Measurements from ENCODE around the gene C4orf50. TPM values are rescaled to one million over a fixed set of nuclear protein-coding genes. Genes with fewer than 3 reads are reported as not detected.

Gene C4orf50
- polyA plus RNA-seq, 2 donors = under 0.01 to 0.02 TPM

GRCh38 chr4:5931526-5931925, 86.7 kb downstream of the C4orf50 start:
- Histone ChIP-seq H3K4me1 (ENCODE audit: control insufficient read depth in 2 of 2, insufficient read depth in 2 of 2, low read length in 1 of 2) (no peaks in the 10 kb centered on the region), H3K27ac (ENCODE audit: low read depth in 2 of 2, low read length in 1 of 2) (no peak overlapping the region), H3K27me3 (ENCODE audit: control insufficient read depth in 1 of 2, insufficient read depth in 2 of 2, low read length in 2 of 2) (no peaks in the 10 kb centered on the region), H3K4me3 (ENCODE audit: low read depth in 1 of 2, low read length in 2 of 2) (no peak overlapping the region), H3K36me3 (ENCODE audit: control insufficient read depth in 2 of 2, insufficient read depth in 2 of 2, low read length in 1 of 2) (no peaks in the 10 kb centered on the region), H3K9me3 (ENCODE audit: control insufficient read depth in 2 of 2, insufficient read depth in 1 of 2, low read depth in 1 of 2, low read length in 1 of 2) (no peaks in the 10 kb centered on the region)
- 32 to 47% methylated on average over 9 of the region's 9 CpGs for WGBS, 2 donors

GRCh38 chr4:5930876-5931275, 87.4 kb downstream of the C4orf50 start:
- 58 to 62% methylated on average over 7 of the region's 7 CpGs for WGBS, 2 donors
- no peaks in the 10 kb centered on the region for H3K36me3 ChIP-seq (ENCODE audit: control insufficient read depth in 2 of 2, insufficient read depth in 2 of 2, low read length in 1 of 2)
- no peaks in the 10 kb centered on the region for H3K9me3 ChIP-seq (ENCODE audit: control insufficient read depth in 2 of 2, insufficient read depth in 1 of 2, low read depth in 1 of 2, low read length in 1 of 2)
- H3K4me1 ChIP-seq (ENCODE audit: control insufficient read depth in 2 of 2, insufficient read depth in 2 of 2, low read length in 1 of 2) = no peaks in the 10 kb centered on the region
- no peak overlapping the region for H3K27ac ChIP-seq (ENCODE audit: low read depth in 2 of 2, low read length in 1 of 2)
- no peak overlapping the region for H3K4me3 ChIP-seq (ENCODE audit: low read depth in 1 of 2, low read length in 2 of 2)
- no peaks in the 10 kb centered on the region for H3K27me3 ChIP-seq (ENCODE audit: control insufficient read depth in 1 of 2, insufficient read depth in 2 of 2, low read length in 2 of 2)

DNA sequence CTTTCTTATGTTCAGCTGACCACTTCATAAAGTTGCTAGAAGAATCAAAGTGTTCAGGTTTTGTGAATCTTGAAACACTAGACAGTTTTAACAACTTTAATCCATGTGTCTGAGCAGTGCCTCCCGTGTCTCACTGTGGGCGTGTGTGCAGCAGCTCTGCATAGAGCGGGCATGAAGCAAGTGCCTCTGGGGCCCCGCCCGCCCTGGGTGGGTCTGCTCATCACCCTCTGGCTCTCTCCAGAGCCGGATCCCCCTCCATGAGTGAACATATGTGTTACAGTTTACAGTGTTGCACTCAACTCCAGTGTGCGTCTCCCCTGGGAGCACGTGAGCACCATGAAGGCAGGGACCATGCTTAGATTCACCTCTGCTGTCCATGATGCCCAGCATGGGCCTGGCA, 87.8 kb downstream of the C4orf50 start:
- Histone ChIP-seq H3K27me3 (ENCODE audit: control insufficient read depth in 1 of 2, insufficient read depth in 2 of 2, low read length in 2 of 2) (no peaks in the 10 kb centered on the region), H3K36me3 (ENCODE audit: control insufficient read depth in 2 of 2, insufficient read depth in 2 of 2, low read length in 1 of 2) (no peaks in the 10 kb centered on the region), H3K4me3 (ENCODE audit: low read depth in 1 of 2, low read length in 2 of 2) (no peak overlapping the region), H3K27ac (ENCODE audit: low read depth in 2 of 2, low read length in 1 of 2) (no peak overlapping the region), H3K9me3 (ENCODE audit: control insufficient read depth in 2 of 2, insufficient read depth in 1 of 2, low read depth in 1 of 2, low read length in 1 of 2) (peaks cover 0 to 2% of the 10 kb centered on the region in 2 donors), H3K4me1 (ENCODE audit: control insufficient read depth in 2 of 2, insufficient read depth in 2 of 2, low read length in 1 of 2) (no peaks in the 10 kb centered on the region)
- WGBS, 2 donors = 78 to 83% methylated on average over 8 of the region's 8 CpGs

DNA sequence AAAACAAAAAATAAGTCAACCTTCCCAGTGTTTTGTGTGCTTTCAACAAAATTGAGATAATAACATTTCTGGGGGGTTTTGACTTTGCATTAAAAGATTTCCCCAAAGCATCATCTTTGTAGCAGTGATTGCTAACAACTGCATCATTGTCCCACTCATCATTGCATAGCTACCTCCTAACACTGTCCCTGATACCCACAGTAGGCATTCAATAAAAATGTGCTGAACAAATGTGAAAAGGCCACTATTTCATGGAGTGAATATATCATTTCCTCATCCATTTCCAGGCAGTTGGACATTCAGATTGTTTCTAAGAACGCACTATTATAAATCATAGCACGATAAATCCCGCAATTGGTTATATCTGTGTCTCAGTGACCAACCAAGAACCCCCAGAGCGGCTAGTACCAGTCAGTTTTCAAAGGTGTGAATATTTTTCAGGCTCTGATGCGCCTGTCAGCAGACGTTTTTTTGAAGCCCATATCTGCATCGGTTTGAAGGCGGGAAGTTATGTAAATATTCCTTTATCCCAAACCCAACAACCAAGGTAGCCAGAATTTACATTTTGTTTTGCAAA, 89.3 kb downstream of the C4orf50 start:
- H3K27me3 ChIP-seq (ENCODE audit: control insufficient read depth in 1 of 2, insufficient read depth in 2 of 2, low read length in 2 of 2) = no peaks in the 10 kb centered on the region
- H3K4me3 ChIP-seq (ENCODE audit: low read depth in 1 of 2, low read length in 2 of 2) = no peak overlapping the region
- WGBS, 2 donors = 52 to 59% methylated on average over 8 of the region's 8 CpGs
- H3K27ac ChIP-seq (ENCODE audit: low read depth in 2 of 2, low read length in 1 of 2) = no peak overlapping the region
- peaks cover 0 to 5% of the 10 kb centered on the region in 2 donors for H3K9me3 ChIP-seq (ENCODE audit: control insufficient read depth in 2 of 2, insufficient read depth in 1 of 2, low read depth in 1 of 2, low read length in 1 of 2)
- no peaks in the 10 kb centered on the region for H3K4me1 ChIP-seq (ENCODE audit: control insufficient read depth in 2 of 2, insufficient read depth in 2 of 2, low read length in 1 of 2)
- H3K36me3 ChIP-seq (ENCODE audit: control insufficient read depth in 2 of 2, insufficient read depth in 2 of 2, low read length in 1 of 2) = no peaks in the 10 kb centered on the region

- Histone ChIP-seq H3K27ac (ENCODE audit: low read depth in 2 of 2, low read length in 1 of 2) (no peak overlapping the region), H3K27me3 (ENCODE audit: control insufficient read depth in 1 of 2, insufficient read depth in 2 of 2, low read length in 2 of 2) (no peaks in the 10 kb centered on the region), H3K4me1 (ENCODE audit: control insufficient read depth in 2 of 2, insufficient read depth in 2 of 2, low read length in 1 of 2) (no peaks in the 10 kb centered on the region), H3K9me3 (ENCODE audit: control insufficient read depth in 2 of 2, insufficient read depth in 1 of 2, low read depth in 1 of 2, low read length in 1 of 2) (peaks cover 0 to 5% of the 10 kb centered on the region in 2 donors), H3K4me3 (ENCODE audit: low read depth in 1 of 2, low read length in 2 of 2) (no peak overlapping the region), H3K36me3 (ENCODE audit: control insufficient read depth in 2 of 2, insufficient read depth in 2 of 2, low read length in 1 of 2) (no peaks in the 10 kb centered on the region)
- WGBS, 2 donors = 60 to 67% methylated on average over 8 of the region's 8 CpGs
Observed at GRCh38 chr4:5928274-5928673, 90.0 kb downstream of the C4orf50 start.

- H3K27me3 ChIP-seq (ENCODE audit: control insufficient read depth in 1 of 2, insufficient read depth in 2 of 2, low read length in 2 of 2) = no peaks in the 10 kb centered on the region
- H3K27ac ChIP-seq (ENCODE audit: low read depth in 2 of 2, low read length in 1 of 2) = no peak overlapping the region
- no peak overlapping the region for H3K4me3 ChIP-seq (ENCODE audit: low read depth in 1 of 2, low read length in 2 of 2)
- H3K4me1 ChIP-seq (ENCODE audit: control insufficient read depth in 2 of 2, insufficient read depth in 2 of 2, low read length in 1 of 2) = no peaks in the 10 kb centered on the region
- H3K36me3 ChIP-seq (ENCODE audit: control insufficient read depth in 2 of 2, insufficient read depth in 2 of 2, low read length in 1 of 2) = no peaks in the 10 kb centered on the region
- H3K9me3 ChIP-seq (ENCODE audit: control insufficient read depth in 2 of 2, insufficient read depth in 1 of 2, low read depth in 1 of 2, low read length in 1 of 2) = peaks cover 0 to 5% of the 10 kb centered on the region in 2 donors
- 72 to 80% methylated on average over 4 of the region's 4 CpGs for WGBS, 2 donors
Observed at GRCh38 chr4:5927747-5928146, 90.5 kb downstream of the C4orf50 start.

DNA sequence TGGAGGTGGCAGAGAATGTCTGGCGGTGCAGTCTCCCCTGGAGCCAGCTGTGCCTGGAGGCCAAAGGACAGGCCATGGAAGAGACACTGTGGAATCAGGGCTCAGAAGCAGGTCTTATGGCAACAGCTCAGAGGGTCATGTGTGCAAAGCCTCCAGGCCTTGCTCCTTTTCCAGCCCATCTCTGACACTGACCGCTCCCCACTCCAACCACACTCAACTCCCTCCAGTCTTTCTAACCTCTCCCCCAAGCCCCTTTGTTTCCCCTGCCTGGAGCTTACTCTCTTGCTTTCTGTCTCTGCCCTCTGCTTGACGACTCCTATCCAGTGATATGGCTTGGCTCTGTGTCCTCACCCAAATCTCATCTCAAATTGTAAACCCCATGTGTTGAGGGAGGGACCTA, 91.1 kb downstream of the C4orf50 start:
- Histone ChIP-seq H3K27me3 (ENCODE audit: control insufficient read depth in 1 of 2, insufficient read depth in 2 of 2, low read length in 2 of 2) (no peaks in the 10 kb centered on the region), H3K4me3 (ENCODE audit: low read depth in 1 of 2, low read length in 2 of 2) (no peak overlapping the region), H3K9me3 (ENCODE audit: control insufficient read depth in 2 of 2, insufficient read depth in 1 of 2, low read depth in 1 of 2, low read length in 1 of 2) (peaks cover 0 to 5% of the 10 kb centered on the region in 2 donors), H3K4me1 (ENCODE audit: control insufficient read depth in 2 of 2, insufficient read depth in 2 of 2, low read length in 1 of 2) (no peaks in the 10 kb centered on the region), H3K27ac (ENCODE audit: low read depth in 2 of 2, low read length in 1 of 2) (no peak overlapping the region), H3K36me3 (ENCODE audit: control insufficient read depth in 2 of 2, insufficient read depth in 2 of 2, low read length in 1 of 2) (no peaks in the 10 kb centered on the region)
- 78 to 81% methylated on average over 3 of the region's 3 CpGs for WGBS, 2 donors

GRCh38 chr4:5926598-5926997, 91.6 kb downstream of the C4orf50 start:
- Histone ChIP-seq H3K36me3 (ENCODE audit: control insufficient read depth in 2 of 2, insufficient read depth in 2 of 2, low read length in 1 of 2) (no peaks in the 10 kb centered on the region), H3K4me3 (ENCODE audit: low read depth in 1 of 2, low read length in 2 of 2) (no peak overlapping the region), H3K27ac (ENCODE audit: low read depth in 2 of 2, low read length in 1 of 2) (no peak overlapping the region), H3K4me1 (ENCODE audit: control insufficient read depth in 2 of 2, insufficient read depth in 2 of 2, low read length in 1 of 2) (no peaks in the 10 kb centered on the region), H3K27me3 (ENCODE audit: control insufficient read depth in 1 of 2, insufficient read depth in 2 of 2, low read length in 2 of 2) (no peaks in the 10 kb centered on the region), H3K9me3 (ENCODE audit: control insufficient read depth in 2 of 2, insufficient read depth in 1 of 2, low read depth in 1 of 2, low read length in 1 of 2) (peaks cover 0 to 5% of the 10 kb centered on the region in 2 donors)
- WGBS, 2 donors = 64 to 65% methylated on average over 7 of the region's 7 CpGs

GRCh38 chr4:5925419-5926200, 92.6 kb downstream of the C4orf50 start:
- Histone ChIP-seq H3K36me3 (ENCODE audit: control insufficient read depth in 2 of 2, insufficient read depth in 2 of 2, low read length in 1 of 2) (no peaks in the 10 kb centered on the region), H3K27ac (ENCODE audit: low read depth in 2 of 2, low read length in 1 of 2) (no peak overlapping the region), H3K9me3 (ENCODE audit: control insufficient read depth in 2 of 2, insufficient read depth in 1 of 2, low read depth in 1 of 2, low read length in 1 of 2) (peaks cover 0 to 5% of the 10 kb centered on the region in 2 donors), H3K27me3 (ENCODE audit: control insufficient read depth in 1 of 2, insufficient read depth in 2 of 2, low read length in 2 of 2) (no peaks in the 10 kb centered on the region), H3K4me3 (ENCODE audit: low read depth in 1 of 2, low read length in 2 of 2) (no peak overlapping the region), H3K4me1 (ENCODE audit: control insufficient read depth in 2 of 2, insufficient read depth in 2 of 2, low read length in 1 of 2) (no peaks in the 10 kb centered on the region)
- 75% methylated on average over 16 of the region's 16 CpGs for WGBS, 2 donors

Data from esophagus (tissue), 2 donors.